ENCODE results near the gene ZNF469. TPM values are rescaled to one million over a fixed set of nuclear protein-coding genes. Genes with fewer than 3 reads are reported as not detected.

Gene ZNF469
- total RNA-seq, 1 donor from 2014 or later: 1.5 TPM

DNA sequence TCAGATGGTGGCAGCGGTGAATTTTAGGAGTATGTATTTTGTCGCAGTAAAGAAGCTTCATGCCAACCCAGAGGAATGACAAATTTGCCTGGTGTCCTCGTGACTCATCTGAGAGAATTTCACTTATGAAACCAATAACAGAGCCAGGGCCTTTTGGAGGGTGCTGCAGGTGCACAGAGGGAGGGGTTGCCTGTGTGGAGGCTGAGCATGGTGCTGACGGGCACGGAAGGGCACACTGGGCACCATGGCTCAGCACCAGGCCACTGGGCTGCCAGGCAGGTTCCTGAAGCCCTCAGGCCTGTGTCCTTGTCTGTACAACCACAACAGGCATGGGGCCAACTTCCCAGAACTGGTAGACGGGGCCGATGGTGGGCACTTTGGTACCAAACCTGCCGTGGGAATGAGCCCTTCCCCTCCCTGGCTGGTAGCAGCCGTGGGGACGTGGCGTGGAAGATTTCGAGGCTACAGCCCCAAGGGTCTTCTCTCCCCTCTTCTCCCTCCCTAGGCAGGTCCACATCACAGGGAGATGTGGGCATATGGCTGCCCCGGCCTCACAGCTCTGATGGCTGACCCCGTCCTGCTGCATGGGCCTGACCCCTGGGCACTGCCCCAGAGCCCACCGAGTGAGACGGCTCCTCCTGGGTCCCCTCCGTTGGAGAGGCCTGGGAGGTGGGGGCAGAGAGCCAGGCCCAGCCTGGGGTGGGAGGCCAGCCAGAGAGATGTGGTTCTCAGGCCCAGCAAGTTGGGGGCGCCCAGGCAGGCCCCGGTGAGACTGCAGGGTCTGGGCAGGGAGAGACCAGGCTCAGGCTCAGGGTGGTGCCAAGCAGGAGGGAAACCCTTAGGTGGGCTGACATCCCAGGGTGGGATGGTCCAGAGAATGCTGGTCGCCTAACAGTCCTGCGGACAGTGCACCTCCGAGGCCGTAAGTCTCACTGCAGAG is 30.2 kb upstream of the ZNF469 start:
- Mint-ChIP-seq H3K4me3 (no peak overlapping the region), H3K27ac (no peak overlapping the region), H3K4me1 (ENCODE audit: unreplicated experiment) (no peaks in the 10 kb centered on the region), H3K9me3 (no peaks in the 10 kb centered on the region), H3K36me3 (no peaks in the 10 kb centered on the region), H3K27me3 (no peaks in the 10 kb centered on the region)
- no peak for DNase-seq (ENCODE audit: extremely low spot score, unreplicated experiment)
- TF ChIP-seq, protein P1, sequence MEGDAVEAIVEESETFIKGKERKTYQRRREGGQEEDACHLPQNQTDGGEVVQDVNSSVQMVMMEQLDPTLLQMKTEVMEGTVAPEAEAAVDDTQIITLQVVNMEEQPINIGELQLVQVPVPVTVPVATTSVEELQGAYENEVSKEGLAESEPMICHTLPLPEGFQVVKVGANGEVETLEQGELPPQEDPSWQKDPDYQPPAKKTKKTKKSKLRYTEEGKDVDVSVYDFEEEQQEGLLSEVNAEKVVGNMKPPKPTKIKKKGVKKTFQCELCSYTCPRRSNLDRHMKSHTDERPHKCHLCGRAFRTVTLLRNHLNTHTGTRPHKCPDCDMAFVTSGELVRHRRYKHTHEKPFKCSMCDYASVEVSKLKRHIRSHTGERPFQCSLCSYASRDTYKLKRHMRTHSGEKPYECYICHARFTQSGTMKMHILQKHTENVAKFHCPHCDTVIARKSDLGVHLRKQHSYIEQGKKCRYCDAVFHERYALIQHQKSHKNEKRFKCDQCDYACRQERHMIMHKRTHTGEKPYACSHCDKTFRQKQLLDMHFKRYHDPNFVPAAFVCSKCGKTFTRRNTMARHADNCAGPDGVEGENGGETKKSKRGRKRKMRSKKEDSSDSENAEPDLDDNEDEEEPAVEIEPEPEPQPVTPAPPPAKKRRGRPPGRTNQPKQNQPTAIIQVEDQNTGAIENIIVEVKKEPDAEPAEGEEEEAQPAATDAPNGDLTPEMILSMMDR (conservative IDR thresholded peaks at IDR 0.05): no peak

DNA sequence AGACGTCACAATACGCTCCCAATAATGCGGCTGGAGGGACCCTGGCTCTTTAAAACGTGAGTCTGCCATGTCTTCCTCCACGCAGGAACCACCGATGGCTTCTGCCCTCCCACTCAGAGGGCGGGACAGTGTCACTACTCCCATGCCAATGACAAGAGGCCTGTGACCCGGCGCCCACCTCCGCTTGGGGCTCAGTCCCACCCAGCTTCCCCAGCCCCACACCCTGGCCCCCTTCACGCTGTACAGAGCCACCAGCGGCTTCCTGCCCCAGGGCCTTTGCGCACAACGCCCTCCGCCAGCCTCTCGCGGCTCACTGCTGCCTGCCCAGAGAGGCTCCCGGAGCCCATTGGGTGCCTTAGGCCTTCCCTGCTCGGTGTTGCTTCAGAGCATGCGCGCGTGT is 29.5 kb upstream of the ZNF469 start:
- Mint-ChIP-seq H3K27ac (no peak overlapping the region), H3K27me3 (no peaks in the 10 kb centered on the region), H3K9me3 (no peaks in the 10 kb centered on the region), H3K36me3 (no peaks in the 10 kb centered on the region), H3K4me1 (ENCODE audit: unreplicated experiment) (no peaks in the 10 kb centered on the region), H3K4me3 (no peak overlapping the region)
- no peak for DNase-seq (ENCODE audit: extremely low spot score, unreplicated experiment)
- TF ChIP-seq, protein P1 (conservative IDR thresholded peaks at IDR 0.05): no peak

DNA sequence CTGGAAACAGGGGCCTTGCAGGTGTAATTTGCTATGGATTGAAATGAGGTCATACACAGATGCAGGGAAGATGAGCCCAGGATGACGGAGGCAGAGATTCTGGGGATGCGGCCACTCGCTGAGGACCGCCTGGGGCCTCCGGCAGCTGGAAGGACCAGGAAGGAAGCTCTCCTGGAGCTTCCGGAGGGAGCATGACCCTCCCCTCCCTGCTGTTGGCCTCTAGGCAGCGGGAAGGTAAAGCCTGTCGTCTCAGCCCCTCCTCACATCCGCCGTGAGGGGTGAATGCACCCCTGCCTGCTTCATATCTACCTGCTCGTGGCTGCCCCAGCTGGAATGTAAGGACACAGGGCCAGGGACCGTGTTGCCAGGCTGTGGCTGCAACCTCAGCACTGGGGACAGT is 29.1 kb upstream of the ZNF469 start:
- Mint-ChIP-seq H3K9me3 (no peaks in the 10 kb centered on the region), H3K36me3 (no peaks in the 10 kb centered on the region), H3K4me1 (ENCODE audit: unreplicated experiment) (no peaks in the 10 kb centered on the region), H3K27me3 (no peaks in the 10 kb centered on the region), H3K27ac (no peak overlapping the region), H3K4me3 (no peak overlapping the region)
- no peak for DNase-seq (ENCODE audit: extremely low spot score, unreplicated experiment)
- TF ChIP-seq, protein P1 (conservative IDR thresholded peaks at IDR 0.05): no peak

DNA sequence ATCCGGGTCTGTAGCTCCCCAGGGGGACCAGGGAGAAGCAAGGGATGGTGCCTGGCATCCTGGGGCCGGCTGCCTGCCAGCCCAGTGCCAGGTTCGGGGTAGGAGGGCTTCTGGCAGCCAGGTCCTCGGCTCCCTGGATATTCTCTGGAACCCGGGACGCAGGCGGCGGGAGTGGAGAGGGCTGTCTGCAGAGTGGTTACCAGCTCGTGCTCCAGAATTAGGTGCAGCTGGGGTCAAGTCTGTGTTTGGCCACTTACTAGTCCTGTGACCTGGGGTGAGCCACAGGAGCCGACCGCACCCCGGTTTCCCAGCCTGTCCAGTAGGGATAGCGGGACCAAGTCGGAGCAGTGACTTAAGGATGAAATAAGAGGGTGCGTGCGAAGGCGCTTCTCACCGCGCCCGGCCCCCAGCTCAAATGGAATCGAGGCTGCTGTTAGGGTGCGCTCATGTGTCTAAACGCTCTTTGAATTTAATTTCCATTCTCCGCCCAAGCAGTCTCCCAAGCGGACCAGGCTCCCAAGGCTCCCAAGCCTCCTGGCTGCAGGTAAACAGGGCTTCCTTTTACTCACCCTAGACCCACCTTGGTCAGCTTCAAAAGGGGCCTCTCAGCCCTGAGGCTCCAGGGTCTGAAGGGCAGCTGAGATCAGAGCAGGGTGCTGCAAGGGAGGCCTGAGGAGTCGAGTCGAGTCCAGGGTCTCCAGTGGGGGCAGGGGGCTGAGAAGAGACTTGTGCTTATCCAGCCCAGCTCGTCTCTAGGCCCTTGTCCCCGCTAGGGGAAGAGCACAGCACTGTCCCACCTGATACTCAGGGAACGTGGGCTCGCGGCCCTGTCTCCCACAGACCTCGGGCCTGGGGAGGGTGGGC is 28.3 kb upstream of the ZNF469 start:
- DNase-seq (ENCODE audit: extremely low spot score, unreplicated experiment): no peak
- no peaks in the 10 kb centered on the region for H3K36me3 Mint-ChIP-seq
- H3K4me3 Mint-ChIP-seq: no peak overlapping the region
- no peaks in the 10 kb centered on the region for H3K9me3 Mint-ChIP-seq
- H3K4me1 Mint-ChIP-seq (ENCODE audit: unreplicated experiment): no peaks in the 10 kb centered on the region
- H3K27ac Mint-ChIP-seq: no peak overlapping the region
- TF ChIP-seq, protein P1 (conservative IDR thresholded peaks at IDR 0.05): no peak
- H3K27me3 Mint-ChIP-seq: peaks cover 3% of the 10 kb centered on the region

DNA sequence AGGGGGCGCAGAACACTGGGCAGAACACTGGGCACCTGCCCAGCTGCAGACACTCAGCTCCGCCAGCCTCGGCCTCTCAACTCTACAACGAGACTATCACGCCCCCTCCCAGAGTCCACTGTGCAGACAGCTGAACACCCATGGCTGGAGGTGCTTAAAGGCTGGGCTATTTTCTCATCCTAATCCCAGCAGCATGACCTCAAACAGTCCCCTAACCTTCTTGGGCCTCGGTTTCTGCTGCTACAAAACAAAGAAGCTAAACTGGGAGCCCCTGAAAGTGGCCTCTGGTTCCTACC is 27.7 kb upstream of the ZNF469 start:
- no peaks in the 10 kb centered on the region for H3K9me3 Mint-ChIP-seq
- H3K4me3 Mint-ChIP-seq: no peak overlapping the region
- H3K4me1 Mint-ChIP-seq (ENCODE audit: unreplicated experiment): no peaks in the 10 kb centered on the region
- TF ChIP-seq, protein P1 (conservative IDR thresholded peaks at IDR 0.05): no peak
- no peak for DNase-seq (ENCODE audit: extremely low spot score, unreplicated experiment)
- no peak overlapping the region for H3K27ac Mint-ChIP-seq
- H3K36me3 Mint-ChIP-seq: no peaks in the 10 kb centered on the region
- peaks cover 7% of the 10 kb centered on the region for H3K27me3 Mint-ChIP-seq
